ENCODE measurements around the gene SLCO2B1.

SLCO2B1 gene

DNA sequence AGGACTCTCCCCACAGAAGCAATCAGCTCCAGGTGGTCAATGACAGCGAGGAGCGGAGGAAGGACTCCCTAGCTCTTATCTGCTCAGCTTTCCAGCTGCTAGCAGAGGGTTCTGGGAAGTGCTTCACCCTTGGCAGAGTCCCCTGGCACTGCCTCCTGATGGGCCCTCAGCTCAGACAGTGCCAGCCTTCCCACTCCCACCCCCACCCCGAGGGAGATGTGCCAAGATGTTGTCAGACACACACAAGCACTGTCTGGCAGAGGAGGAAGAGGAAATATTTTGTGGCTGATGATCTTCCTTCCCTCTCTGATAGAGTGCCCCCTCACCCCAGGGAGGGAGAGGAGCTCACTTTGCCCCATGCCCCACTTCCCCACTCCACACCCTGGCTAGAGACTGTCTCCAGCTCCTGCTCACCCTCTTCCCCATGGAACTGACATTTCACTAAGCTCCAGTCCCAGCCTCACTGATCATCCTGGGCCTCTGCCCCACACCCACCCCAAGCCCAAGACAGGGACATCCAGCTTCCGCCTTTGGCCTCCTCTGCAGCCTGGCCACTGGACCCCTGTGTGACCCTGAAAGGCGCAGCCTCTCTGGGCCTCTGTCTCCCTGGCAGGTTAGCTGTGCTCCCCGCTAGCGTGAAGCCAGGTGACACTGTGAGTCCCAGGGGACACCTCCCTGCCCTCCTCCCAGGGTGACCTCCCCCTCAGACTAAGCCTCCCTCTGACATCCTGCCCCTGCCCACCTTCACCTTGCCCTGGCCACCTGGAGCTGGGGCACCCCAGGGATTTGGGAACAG, 44.5 kb downstream of the SLCO2B1 start:
- no peak for DNase-seq

DNA sequence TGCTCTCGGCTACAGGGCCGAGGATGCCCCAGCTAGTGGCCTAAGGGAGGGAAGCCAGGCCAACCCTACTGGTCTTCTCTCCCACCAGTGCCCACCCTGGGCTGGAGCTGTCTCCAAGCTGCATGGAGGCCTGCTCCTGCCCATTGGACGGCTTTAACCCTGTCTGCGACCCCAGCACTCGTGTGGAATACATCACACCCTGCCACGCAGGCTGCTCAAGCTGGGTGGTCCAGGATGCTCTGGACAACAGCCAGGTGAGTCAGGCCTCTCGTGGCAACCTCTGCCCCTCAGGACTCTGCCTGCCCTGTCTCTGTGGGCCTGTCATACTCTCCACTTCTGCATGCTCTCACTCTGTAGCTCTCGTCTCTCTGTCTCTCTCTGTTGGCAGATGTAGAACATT, 45.5 kb downstream of the SLCO2B1 start:
- no peak for DNase-seq

DNA sequence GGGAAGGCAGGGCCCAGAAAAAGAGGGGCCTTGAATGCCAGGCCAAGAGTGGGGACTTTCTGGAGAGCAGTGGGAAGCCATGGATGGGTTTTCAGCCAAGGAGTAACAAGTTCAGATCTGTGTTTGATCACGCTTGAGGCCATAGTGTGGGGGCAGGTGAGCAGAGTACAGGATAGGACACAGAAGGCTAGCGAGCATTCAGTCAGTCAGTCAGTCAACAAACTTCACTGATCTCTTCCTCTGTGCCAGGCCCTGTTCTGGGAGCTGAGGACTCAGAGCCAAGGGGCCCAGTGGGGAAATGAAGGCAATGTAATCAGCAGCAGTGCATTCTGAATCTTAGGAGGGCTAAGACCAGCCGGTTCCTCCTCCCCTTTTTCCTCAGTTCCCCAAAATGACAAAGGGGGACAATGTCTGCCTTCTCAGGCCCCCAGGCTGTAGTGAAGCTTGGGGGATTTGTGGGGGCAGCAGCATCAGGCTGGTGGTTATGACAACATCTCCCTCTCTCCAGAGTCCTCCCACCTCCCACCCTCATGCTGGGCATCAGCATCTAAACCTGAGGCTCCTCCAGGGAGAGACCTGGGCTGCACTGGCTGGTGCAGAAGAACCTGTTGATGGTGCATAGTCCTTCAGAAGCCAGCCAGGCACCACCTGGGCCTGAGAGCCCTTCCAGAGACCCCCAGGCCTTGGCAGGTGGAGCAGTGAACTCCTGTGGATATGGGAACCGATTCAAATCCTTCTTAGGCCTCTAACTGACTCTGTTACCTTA, 46.8 kb downstream of the SLCO2B1 start:
- no peak for DNase-seq

DNA sequence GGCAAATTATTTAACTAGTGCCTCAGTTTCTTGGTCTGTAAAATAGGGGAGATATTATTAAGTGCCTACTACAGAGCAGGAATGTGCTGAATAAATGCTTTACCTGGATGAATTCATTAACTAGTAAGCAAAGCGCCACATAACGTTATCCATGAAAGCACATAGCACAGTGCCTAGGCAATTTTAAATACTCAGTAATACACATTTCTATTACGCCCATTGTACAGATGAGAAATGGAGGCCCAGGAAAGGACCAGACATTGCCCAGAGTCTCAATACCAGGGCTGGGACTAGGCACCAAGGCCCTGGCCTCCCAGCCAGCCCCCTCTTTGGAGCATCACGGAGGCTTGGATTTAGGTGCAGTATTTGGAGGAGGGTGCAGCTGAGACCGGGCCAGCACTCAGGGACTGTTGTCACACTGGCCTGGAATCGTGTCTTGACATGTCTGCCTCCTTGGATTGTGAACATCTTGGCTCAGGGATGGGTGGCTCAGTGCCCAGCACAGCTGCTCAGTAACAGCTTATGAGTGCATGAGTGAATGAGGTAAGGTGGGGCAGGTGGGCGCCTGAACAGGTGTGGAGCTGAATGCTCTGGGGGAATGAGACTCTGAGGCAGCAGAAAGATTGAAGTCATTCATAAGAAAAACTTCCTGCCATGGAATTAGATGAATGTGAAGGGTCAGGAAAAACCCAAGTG, 47.5 kb downstream of the SLCO2B1 start:
- DNase-seq: no peak

DNA sequence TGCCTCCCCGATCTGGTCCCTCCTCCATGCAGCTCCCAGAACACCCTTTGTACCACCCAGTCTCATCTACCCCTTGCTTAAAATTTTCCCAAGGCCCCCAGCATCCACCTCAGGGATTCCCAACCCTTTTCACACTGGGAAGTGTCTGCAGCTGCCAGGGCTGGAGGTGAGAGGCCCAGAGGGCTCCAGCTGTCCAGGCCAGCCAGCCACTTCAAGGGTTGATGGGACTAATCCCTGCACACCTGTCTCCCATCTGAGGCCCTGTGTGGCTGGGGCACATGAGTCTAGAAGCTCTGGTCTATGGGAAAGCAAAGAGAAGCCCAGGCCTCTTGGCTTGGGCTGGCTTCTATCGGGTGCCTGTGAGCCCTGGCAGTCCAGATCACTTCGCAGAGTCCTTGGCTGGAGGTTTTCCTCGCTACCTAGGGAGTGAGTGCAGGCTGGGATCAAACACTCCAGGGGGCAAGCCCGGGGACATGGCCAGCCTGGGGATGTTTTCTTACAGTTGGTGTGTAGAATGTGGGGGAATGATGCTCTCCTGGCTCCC, 48.6 kb downstream of the SLCO2B1 start:
- peak; percentile 10 for DNase-seq

DNA sequence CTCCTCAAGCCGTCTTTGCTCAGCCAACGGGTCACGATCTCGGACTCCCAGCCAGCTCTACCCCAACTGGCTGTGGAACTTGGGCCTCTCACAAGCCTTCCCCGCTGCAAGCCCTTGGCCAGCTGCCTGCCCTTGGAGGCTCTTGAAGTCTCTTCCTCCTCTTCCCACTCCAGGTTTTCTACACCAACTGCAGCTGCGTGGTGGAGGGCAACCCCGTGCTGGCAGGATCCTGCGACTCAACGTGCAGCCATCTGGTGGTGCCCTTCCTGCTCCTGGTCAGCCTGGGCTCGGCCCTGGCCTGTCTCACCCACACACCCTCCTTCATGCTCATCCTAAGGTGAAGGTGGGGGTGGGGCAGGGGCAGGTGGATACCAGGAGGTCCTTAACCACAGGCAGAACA, 49.1 kb downstream of the SLCO2B1 start:
- no peak for DNase-seq

DNA sequence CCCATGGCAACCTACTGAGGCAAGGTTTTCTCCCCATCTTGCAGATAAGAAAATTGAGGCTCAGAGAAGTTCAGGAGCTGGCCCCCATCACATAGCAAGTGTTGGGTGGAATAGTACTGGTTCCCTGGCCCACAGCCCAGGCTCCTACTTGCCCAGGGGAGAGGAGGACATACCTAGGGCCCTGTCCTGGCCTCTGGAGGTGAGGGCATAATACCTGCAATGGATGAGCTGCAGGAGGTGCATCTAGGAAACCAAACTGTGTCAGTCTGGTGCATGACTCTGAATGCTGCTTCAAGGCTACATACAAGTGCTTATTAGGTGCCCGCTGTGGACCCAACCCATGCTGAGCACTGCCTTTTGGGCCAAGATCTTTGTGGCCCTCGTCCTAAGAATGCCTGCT, 49.6 kb downstream of the SLCO2B1 start:
- no peak for DNase-seq

DNA sequence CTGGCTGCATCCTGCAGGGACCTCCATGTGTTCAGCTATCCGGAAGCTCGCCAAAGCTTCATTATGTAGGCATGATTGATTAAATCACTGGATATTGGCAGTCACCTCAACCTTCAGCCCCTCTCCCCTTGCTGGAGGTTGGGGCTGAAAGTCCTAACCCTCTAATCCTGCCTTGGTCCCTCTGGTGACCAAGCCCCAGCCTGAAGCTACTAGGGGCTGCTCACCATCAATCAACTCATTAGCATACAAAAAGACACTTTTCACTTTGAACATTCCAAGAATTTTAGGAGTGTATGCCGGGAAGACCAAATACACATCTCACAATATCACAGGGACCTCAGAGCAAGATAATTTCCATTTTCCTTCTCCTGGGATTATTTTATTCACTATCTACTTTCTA, 50.9 kb downstream of the SLCO2B1 start:
- DNase-seq: no peak

DNA sequence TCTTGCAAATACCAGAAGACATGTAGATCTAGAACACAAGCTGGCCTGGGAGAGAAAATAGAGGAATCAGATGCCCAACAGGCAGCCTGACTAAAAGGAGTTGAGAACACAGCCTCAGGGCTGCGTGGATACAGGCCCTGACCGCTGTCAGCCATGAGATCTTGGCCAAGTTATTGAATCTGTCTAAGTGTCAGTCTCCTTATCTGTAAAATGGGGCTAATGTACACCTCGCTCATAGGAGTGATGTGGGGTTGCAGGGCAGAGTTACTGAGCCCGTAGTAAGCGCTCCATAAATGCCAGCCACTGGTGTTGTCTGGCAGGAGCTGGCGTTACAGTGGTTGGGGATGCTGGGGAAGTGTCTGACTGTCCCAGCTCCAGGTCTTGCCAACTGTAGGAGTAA, 51.3 kb downstream of the SLCO2B1 start:
- no peak for DNase-seq

DNA sequence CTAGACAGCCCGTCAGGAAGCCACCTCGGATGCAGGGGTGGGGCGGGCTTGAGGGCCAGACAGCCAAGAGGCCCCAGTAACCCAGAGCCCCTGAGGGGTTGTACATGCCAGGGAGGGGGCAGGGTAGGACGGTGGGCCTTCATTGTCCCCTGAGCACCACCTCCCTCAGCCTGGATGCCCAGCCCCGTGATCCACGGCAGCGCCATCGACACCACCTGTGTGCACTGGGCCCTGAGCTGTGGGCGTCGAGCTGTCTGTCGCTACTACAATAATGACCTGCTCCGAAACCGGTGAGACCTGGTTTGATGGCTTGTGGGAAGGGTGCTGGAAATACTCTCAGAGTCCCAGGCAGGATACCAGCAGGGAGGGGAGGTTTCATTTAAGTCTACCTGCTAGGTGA, 52.2 kb downstream of the SLCO2B1 start:
- DNase-seq: no peak

DNA sequence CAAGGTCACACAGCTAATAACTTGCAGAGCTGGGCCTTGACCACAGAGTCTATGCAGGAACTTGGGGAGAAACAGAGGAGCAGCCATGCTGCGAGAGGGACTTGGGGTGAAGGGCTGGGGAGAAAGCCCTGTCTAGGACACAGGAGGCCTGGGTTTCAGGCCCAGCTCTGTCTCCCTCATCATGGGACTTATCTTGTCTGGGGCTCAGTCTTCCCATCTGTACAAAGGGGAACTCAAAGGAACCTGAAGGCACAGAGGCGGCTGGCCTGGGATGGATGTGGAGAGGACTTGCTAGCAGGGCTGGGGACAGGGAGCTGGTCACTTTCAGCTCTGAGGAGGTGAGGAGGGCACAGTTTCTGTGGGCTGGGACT, 52.7 kb downstream of the SLCO2B1 start:
- no peak for DNase-seq

DNA sequence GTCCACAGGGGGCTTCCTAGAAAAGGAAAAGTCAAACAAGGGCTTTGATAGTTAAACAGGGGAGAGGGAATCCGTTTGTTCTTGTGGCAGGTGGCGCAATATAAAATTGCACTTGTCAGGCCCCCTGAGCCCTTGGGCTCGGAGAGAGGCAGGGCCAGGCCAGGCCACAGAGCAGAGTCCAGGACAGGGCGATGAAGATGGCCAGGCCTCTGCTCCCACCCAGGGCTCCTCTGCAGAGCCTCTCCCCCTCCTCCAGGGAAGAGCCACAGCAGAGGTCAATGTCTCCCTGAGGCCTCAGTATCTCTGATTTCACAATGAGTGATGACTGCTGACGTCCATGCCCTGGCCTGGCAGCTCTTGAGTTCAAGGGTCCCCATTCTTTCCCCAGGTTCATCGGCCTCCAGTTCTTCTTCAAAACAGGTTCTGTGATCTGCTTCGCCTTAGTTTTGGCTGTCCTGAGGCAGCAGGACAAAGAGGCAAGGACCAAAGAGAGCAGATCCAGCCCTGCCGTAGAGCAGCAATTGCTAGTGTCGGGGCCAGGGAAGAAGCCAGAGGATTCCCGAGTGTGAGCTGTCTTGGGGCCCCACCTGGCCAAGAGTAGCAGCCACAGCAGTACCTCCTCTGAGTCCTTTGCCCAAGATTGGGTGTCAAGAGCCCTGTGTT, 53.2 kb downstream of the SLCO2B1 start:
- no peak for DNase-seq

DNA sequence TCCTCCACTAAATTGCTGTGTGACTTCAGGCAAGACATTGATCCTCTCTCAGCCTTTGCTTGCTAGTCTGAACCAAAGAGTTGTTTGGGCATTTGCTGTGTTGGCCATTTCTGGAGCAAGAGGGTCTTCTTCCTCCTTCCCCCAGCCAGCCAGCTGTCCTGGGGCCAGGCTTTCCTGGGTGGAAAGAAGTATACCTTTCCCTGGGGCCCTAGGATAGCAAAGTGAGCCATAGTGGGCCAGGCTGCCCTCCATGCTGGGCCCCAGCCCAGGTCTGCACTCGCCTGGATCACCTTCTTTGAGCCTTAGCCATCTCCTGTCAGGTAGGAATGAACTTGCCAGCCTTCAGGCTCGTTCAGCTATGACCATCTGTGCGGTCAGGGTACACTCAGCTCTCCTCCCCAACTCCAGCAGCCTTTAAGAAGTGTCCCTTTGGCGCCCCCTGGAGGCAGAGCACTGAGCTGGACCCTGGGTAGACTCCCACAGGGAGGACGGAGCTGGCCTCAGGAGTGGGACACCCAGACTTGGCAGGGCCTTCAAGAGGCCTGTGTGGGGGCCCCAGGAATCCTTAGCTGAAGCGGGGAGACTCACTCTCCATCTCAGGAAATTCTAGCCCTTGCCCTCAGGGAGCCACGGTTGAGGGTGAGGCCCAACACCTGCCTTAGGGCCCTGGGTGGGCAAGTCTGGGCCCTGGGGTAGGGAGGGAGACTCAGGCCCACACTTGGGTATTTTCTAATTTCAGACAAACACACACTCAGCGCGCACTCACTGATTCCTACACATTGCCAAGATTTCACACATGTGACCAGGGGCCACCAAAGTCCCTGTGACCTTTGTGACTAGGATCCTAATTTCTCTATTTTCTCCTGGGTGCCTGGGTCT, 54.0 kb downstream of the SLCO2B1 start:
- peak; percentile 58 for DNase-seq

DNA sequence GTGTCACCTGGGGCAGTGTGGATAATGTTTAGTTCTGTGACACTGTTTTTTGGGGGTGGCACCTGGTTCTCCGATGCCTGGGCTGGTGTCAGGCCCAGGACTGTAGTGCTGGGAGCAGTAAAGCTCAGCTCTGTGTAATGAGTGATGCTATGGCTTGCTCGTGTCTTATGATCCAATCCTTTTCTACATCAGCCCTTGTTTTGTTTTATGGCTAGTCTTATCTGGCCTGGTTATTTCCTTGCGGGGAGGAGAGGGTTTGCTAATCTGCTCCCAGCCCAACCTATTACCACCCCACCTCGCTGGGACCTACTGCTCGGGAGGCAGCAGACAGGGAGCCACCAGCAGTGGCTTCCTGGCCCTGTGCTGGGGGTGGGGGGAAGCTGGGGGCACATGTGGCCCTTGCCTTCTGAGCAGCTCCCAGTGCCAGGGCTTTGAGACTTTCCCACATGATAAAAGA, 54.7 kb downstream of the SLCO2B1 start:
- no peak for DNase-seq

DNA sequence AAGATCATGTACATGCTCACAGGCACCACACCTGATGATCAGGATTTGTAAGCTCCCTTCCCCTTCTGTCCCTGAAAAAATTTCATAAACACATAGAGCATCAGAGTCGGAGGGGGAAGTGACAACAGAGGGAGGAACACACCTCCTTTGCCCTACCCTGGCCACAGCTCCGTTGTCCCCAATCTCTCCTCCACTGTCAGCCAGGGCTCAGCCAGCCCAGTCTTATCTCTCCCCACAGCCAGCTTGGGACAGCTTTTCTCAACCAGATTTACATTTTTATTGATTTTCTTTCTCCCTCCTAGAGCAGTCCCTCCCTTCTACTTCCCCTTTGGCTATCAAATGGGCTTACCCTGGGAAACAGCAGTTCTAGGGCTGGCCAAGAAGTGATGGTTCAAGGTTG, 57.5 kb downstream of the SLCO2B1 start:
- DNase-seq: no peak

DNA sequence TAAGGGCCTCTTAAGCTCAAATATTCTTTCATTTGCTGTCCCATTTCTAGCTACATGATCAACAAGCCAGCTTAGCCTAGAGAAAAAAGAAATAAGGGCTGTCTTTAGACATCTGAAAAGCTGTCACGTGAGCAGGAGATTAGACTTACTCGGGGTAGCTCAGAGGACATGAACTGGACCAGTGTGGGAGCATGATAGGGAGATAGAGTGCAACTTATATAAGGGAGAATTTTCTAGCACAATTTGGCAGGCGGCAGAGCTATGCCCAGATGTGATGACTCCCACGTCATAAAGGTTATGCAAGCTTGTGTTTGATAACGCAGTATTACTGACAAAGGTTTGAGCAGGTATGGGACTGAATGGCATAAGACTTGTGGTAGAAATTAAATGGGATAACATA, 61.5 kb downstream of the SLCO2B1 start:
- DNase-seq: no peak

DNA sequence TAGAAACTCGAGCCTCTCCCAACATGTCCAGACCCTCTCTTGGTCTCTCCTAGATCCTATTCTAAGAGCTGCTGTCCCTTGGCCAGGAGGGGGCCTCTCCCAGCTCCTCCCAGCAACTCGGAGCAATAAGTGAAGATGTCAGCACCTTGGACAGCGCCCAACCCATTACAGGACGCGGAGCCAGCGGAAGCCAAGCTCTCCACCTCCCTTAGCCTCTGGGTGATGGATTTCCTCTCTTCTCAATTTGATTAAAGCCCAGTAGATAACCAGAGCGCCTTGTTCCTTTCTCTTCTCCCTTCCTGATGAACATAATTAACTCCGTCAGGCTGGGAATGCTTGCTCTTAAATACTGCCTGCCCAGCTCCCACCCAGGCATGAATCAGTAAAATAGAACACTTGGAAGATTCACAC, 63.5 kb downstream of the SLCO2B1 start:
- no peak for DNase-seq

DNA sequence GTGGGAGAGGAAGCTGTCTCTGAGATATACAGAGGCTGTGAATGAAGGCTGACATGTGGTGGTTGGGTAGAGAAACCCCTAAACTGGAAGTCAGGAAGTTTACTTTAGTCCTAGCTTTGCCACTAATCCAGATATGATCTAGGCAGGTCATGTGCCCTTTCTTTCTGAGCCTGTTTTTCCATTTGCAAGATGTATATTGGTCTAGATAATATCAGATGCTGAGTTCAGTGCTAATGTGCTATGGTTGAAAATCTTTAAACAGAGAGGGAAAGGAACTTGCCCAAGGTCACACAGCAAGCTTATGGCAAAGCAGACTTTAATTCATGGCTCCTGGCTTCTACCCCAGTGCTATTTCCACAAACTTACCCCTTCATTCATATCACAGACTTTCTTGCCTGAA, 63.9 kb downstream of the SLCO2B1 start:
- DNase-seq: no peak

DNA sequence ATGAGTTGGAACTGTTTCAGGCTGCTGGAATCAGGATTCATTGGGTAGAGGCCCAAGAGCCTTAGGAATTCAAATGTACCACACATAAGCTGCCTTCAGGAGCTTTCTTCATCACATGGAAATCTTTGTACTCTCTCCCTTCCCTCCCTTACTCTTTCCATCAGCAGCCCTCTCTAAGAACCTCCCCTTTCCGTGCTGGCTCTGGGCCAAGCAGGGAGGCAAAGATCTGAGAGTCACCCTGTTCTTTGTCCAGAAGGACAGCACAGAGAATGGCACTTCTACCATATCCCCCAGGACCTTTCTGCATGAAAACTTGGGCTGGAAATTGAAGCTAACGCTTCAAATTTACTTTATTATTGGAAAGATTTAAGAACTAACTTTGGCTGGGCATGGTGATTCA, 69.0 kb downstream of the SLCO2B1 start:
- no peak for DNase-seq

DNA sequence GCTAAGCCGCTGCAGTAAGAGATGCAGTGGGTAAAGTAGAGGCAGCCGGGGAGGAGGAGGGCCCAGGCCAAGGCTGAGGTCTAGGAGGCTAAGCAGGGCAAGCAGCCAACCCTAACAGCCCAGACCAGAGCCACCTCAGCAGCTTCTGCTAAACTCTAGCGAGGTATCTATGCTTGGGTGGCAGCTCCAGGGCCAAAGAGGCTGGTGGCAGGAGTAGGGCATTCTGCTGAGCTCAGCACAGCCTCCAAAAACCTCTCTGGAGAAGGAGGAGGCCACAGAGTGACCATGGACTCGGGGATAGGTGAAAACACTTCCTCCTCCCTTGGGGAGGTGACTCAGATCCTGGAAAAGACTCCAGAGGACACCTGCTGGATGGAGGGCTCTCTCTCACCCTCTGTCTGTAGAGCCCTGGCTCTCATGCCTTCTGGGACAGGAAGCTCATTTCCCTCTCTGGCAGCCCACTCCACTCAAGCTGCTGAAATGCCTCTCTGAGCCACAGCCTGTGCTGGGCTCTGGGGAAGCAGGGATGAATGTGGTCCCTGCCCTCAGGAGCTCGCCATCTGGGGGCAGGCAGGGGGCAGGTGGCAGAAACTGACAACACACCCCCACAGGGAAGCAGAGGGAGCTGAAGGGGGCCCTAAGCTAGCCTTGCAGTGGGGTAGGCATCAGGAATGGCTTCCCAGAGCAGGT, 73.2 kb downstream of the SLCO2B1 start:
- no peak for DNase-seq

DNA sequence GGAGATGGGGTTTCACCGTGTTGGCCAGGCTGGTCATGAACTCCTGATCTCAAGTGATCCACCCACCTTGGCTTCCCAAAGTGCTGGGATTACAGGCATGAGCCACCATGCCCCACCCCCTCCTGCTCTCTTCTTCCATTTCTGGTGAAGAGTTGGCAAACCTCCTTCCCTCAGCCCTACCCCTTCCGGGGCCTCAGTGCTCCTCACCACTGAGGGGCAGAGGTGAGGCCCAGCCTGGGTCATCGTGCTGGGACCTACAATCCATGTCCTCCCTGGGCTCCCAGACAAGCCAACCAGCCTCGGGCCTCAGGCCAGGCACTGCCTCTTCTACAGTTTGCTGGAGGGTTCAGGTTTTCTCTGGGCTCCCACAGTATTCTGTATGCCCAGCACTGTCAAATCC, 74.9 kb downstream of the SLCO2B1 start:
- no peak for DNase-seq
